ENCODE measurements around the gene KIF5A.

GRCh38 chr12:57548488-57548887 is 1.4 kb upstream of the KIF5A start:
- TF ChIP-seq, protein P1, sequence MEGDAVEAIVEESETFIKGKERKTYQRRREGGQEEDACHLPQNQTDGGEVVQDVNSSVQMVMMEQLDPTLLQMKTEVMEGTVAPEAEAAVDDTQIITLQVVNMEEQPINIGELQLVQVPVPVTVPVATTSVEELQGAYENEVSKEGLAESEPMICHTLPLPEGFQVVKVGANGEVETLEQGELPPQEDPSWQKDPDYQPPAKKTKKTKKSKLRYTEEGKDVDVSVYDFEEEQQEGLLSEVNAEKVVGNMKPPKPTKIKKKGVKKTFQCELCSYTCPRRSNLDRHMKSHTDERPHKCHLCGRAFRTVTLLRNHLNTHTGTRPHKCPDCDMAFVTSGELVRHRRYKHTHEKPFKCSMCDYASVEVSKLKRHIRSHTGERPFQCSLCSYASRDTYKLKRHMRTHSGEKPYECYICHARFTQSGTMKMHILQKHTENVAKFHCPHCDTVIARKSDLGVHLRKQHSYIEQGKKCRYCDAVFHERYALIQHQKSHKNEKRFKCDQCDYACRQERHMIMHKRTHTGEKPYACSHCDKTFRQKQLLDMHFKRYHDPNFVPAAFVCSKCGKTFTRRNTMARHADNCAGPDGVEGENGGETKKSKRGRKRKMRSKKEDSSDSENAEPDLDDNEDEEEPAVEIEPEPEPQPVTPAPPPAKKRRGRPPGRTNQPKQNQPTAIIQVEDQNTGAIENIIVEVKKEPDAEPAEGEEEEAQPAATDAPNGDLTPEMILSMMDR (IDR thresholded peaks at IDR 0.05), result no peak
- TF ChIP-seq EZH2 (IDR thresholded peaks at IDR 0.05; ENCODE audit: borderline replicate concordance, insufficient read depth, low read depth, low read length, poor library complexity, severe bottlenecking), result no peak
